ENCODE data around the gene SLC10A7.

Gene SLC10A7

DNA sequence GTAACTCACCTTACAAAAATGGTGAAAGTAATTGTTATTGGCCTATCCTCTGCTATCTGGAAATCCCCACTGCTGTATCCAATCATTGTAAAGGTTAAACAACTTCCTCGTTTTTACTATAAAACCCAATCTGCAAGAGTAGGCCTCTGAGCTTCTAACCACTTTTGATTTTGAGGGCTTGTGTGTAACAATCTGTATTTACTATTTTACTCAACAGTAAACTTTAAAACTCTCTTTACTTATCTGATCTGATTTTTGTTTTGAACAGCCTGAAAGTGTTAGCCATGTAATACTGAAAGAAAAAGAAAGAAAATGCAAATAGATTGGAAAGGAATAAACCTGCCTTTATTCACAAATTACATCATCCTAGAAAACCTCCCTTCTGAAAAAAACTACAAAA, 63.1 kb downstream of the SLC10A7 start:
- TF ChIP-seq, protein P1, sequence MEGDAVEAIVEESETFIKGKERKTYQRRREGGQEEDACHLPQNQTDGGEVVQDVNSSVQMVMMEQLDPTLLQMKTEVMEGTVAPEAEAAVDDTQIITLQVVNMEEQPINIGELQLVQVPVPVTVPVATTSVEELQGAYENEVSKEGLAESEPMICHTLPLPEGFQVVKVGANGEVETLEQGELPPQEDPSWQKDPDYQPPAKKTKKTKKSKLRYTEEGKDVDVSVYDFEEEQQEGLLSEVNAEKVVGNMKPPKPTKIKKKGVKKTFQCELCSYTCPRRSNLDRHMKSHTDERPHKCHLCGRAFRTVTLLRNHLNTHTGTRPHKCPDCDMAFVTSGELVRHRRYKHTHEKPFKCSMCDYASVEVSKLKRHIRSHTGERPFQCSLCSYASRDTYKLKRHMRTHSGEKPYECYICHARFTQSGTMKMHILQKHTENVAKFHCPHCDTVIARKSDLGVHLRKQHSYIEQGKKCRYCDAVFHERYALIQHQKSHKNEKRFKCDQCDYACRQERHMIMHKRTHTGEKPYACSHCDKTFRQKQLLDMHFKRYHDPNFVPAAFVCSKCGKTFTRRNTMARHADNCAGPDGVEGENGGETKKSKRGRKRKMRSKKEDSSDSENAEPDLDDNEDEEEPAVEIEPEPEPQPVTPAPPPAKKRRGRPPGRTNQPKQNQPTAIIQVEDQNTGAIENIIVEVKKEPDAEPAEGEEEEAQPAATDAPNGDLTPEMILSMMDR (conservative IDR thresholded peaks at IDR 0.05; ENCODE audit: low read depth) = no peak
- ChIA-PET CTCF (no interaction called here), POLR2A (ENCODE audit: low non-redundant PET) (no interaction called here)
- no peak overlapping the region for H3K27ac ChIP-seq
- no peak for DNase-seq (ENCODE audit: low spot score)

DNA sequence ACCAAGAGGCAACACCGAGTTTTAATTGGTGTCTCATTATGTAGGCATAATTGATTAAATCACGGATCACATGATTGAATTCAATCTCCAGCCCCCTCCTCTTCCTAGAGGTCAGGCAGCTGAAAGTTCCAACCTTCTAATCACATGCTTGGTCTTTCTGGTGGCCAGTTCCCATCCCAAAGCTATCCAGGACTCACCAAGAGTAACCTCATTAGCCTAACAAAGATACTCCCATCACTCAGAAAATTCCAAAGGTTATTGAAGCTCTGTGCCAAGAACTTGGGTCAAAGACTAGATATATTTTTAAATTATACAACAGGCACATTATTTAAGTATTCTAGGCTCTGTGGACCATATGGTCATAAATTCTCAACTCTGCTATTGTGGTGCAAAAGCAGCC, 65.1 kb downstream of the SLC10A7 start:
- CTCF ChIA-PET = no interaction called here
- TF ChIP-seq, protein P1 (conservative IDR thresholded peaks at IDR 0.05; ENCODE audit: low read depth) = no peak
- POLR2A ChIA-PET (ENCODE audit: low non-redundant PET) = no interaction called here
- no peak overlapping the region for H3K27ac ChIP-seq
- DNase-seq (ENCODE audit: low spot score) = no peak

DNA sequence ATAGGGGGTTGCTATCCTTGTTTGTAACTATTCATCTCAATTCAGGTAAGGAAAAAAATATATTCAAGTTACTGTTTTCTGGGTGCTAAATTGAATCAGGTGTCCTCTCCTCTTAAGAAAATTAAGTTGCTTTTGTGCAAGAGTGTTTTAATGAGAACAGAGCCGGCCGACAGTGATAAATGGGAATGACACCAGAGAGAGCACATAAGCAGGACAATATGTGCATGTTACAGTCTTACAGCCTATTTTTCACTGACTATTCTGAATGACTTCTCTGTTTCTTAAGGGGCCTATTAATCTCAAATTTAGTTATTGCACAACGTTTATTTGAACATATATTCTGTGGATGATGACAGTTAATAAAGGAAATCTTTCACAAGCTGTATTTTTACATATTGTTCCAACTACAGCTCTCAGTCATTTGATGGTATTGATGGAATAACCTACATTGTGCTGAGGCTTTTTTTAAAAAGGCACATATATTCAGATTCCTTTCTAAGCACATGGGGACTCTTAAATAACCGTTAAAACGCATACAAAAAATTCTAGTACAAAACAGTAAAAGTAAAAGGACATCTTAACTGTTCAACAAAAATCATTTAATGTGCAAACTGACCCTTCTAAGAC, 68.4 kb downstream of the SLC10A7 start:
- TF ChIP-seq, protein P1 (conservative IDR thresholded peaks at IDR 0.05; ENCODE audit: low read depth) = no peak
- POLR2A ChIA-PET (ENCODE audit: low non-redundant PET) = no interaction called here
- CTCF ChIA-PET = no interaction called here
- DNase-seq (ENCODE audit: low spot score) = no peak
- no peak overlapping the region for H3K27ac ChIP-seq

DNA sequence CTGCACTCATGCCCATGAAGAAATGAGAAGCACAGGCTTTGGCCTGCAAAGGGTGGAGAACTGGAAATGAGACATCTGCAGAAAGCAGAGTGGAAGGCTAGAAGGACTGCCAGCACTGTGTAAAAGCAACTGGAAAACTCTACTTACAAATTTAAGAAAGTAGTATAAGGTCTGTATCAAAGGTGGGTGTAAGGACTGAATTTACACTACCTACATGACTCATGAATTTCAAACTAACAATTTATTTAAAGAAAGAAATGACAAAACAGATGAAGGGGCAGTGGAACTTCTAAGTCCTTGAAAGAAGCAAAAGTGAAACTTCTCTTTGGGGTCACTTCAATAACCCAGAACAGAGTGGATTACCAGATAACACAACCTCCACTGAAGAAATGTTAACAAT, 71.2 kb downstream of the SLC10A7 start:
- ChIA-PET CTCF (no interaction called here), POLR2A (ENCODE audit: low non-redundant PET) (no interaction called here)
- TF ChIP-seq, protein P1 (conservative IDR thresholded peaks at IDR 0.05; ENCODE audit: low read depth) = no peak
- no peak overlapping the region for H3K27ac ChIP-seq
- no peak for DNase-seq (ENCODE audit: low spot score)

DNA sequence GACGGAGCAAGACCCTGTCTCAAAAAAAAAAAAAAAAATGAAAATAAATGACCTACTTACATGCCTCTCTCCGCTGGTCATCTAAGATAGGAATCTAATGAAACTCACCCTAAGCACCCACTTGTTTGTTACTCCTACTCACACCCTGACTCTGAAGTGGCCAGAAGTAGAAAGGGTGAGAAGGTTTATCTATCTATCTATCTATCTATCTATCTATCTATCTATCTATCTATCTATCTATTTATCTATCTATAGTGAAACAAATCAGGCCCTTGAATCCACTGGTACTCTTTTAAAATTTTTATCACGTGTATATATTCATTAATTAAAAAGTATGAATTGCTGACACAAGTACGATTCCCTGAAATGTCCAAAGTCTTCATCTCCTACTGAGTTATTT, 75.2 kb downstream of the SLC10A7 start:
- POLR2A ChIA-PET (ENCODE audit: low non-redundant PET) = no interaction called here
- CTCF ChIA-PET = no interaction called here
- TF ChIP-seq, protein P1 (conservative IDR thresholded peaks at IDR 0.05; ENCODE audit: low read depth) = no peak
- DNase-seq (ENCODE audit: low spot score) = no peak
- H3K27ac ChIP-seq = no peak overlapping the region

DNA sequence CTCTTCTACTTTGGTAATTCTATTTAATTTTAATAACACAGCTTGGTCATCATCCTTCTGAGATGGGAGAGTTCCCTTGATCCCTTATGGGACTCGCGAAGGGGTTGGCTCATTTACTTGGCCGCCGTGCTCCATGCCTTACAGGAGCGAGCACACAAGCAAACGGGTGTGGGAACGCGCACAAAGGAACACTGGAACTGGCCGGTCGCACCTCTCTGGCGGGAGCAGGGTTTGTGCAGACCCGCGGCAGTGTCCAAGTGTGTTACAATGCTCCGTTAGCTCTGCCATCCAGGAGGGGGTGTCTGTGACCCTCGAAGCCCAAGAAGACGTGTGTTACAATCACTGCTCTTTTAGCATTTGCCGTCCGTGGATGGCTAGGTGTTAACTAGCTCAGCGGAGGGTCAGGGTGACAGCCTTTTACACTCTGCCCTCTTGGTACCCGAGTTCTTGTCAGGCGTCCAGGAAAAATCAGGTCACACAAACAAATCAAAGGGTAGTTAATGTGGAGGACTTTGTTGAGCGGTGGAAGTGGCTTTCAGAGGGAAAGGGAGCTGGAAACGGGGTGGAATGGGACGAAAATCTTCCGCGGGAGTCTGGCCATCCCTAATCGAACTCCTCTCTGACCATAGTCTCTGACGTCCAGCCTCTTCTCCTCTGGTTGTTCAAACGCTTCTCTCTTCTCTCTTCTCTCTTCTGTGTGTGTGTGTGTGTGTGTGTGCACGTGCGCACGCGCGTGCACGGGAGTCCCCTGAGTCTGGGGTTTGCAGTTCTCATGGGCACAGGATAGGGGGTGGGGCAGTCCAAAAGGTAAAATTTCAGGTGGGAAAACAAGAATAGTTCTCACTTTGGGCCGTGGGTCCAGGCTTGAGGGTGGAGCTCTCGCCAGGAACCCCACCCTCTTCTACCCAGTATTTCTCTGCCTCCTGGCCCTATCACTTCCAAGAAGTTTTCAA, 76.3 kb downstream of the SLC10A7 start:
- TF ChIP-seq, protein P1 (conservative IDR thresholded peaks at IDR 0.05; ENCODE audit: low read depth) = no peak
- no peak for DNase-seq (ENCODE audit: low spot score)
- POLR2A ChIA-PET (ENCODE audit: low non-redundant PET) = no interaction called here
- H3K27ac ChIP-seq = no peak overlapping the region
- CTCF ChIA-PET = no interaction called here
